Adrenal gland (tissue), 5 donors: Measurements from ENCODE around the gene LEMD1.

ENCODE experiments used
- CTCF ChIP-seq, 6 experiments: fragments of 450-650 bp in 4 of 6; fragments of 200-600 bp in 2 of 6; sonication (generic) in 1 of 6; IDR thresholded peaks; 1 replicate in 5 of 6; 2 replicates in 1 of 6; pipeline versions ENCODE4 v1.5.1 to v1.8.0; 2016 to 2021; ENCODE audit warnings: antibody characterized with exemption in 6 of 6, mild to moderate bottlenecking in 2 of 6, moderate library complexity in 1 of 6
- POLR2A ChIP-seq, 2 donors: fragments of 450-650 bp; IDR thresholded peaks; one replicate each; pipeline ENCODE4 v1.6.1; 2017; ENCODE audit warnings: antibody characterized with exemption in 2 of 2, mild to moderate bottlenecking in 2 of 2, moderate library complexity in 1 of 2
- donor health status: DM: no; HTN: no; CAD: no.

- TF ChIP-seq CTCF (IDR thresholded peaks at IDR 0.05) = no peak
- TF ChIP-seq POLR2A (IDR thresholded peaks at IDR 0.05) = no peak
Measured at GRCh38 chr1:205417870-205418635, 3.8 kb downstream of the LEMD1 start.
